Loucy (cell line): ENCODE data around the gene CYGB.
A peak's percentile ranks its signal among the peaks of the same experiment; 100 is the strongest.

ENCODE experiments used
- H2AFZ ChIP-seq: fragments of 200-600 bp; sonication (generic); 2 replicates; pipeline ENCODE4 v1.6.0; 2016; ENCODE audit warnings: antibody characterized with exemption, mild to moderate bottlenecking, low read length, moderate library complexity
- H3F3A ChIP-seq: fragments of 200-600 bp; 2 replicates; pipeline ENCODE4 v1.6.0; 2016; ENCODE audit warnings: antibody characterized with exemption, low read depth, mild to moderate bottlenecking
- H3K27me3 ChIP-seq: fragments of 200-600 bp; sonication (generic); 2 replicates; pipeline ENCODE4 v1.6.1; 2014; ENCODE audit warnings: low read length, mild to moderate bottlenecking; ENCODE audit not compliant: insufficient read depth, poor library complexity, severe bottlenecking
- H3K36me3 ChIP-seq: fragments of 200-600 bp; sonication (generic); 2 replicates; pipeline ENCODE4 v1.6.1; 2016; ENCODE audit warnings: low read length; ENCODE audit not compliant: insufficient read depth
- H3K4me1 ChIP-seq: fragments of 200-600 bp; sonication (generic); 2 replicates; pipeline ENCODE4 v1.5.1; 2014; ENCODE audit warnings: low read length, mild to moderate bottlenecking; ENCODE audit not compliant: insufficient read depth, poor library complexity, severe bottlenecking
- H3K4me2 ChIP-seq: fragments of 200-600 bp; sonication (generic); 2 replicates; pipeline ENCODE4 v1.6.0; 2014; ENCODE audit warnings: antibody characterized with exemption, low read length, low read depth, mild to moderate bottlenecking; ENCODE audit not compliant: poor library complexity, severe bottlenecking
- H3K4me3 ChIP-seq: fragments of 200-600 bp; sonication (generic); 2 replicates; pipeline ENCODE4 v1.5.1; 2014; ENCODE audit warnings: low read length, mild to moderate bottlenecking, mixed read lengths; ENCODE audit not compliant: poor library complexity, severe bottlenecking
- H3K79me2 ChIP-seq: fragments of 200-600 bp; sonication (generic); 2 replicates; pipeline ENCODE4 v1.6.1; 2014; ENCODE audit warnings: low read length; ENCODE audit not compliant: insufficient read depth
- H3K9ac ChIP-seq: fragments of 200-600 bp; sonication (generic); 2 replicates; pipeline ENCODE4 v1.6.0; 2014; ENCODE audit warnings: mild to moderate bottlenecking, low read depth, low read length, moderate library complexity; ENCODE audit not compliant: poor library complexity, severe bottlenecking
- H3K9me2 ChIP-seq: fragments of 200-600 bp; sonication (generic); replicated peaks from 2 replicates; pipeline ENCODE4 v1.6.1; 2016; ENCODE audit warnings: low read depth, low read length, mixed read lengths
- H3K9me3 ChIP-seq: fragments of 200-600 bp; sonication (generic); 2 replicates; pipeline ENCODE4 v1.6.1; 2014; ENCODE audit warnings: mild to moderate bottlenecking, antibody characterized with exemption, low read length, low read depth; ENCODE audit not compliant: insufficient read depth
- H4K20me1 ChIP-seq: fragments of 200-600 bp; sonication (generic); 2 replicates; pipeline ENCODE4 v1.6.0; 2014; ENCODE audit warnings: antibody characterized with exemption, low read length, mild to moderate bottlenecking; ENCODE audit not compliant: insufficient read depth, poor library complexity, severe bottlenecking
- CTCF ChIP-seq: fragments of 200-600 bp; sonication (generic); conservative IDR thresholded peaks from 2 replicates; pipeline ENCODE4 v1.5.1; 2014; ENCODE audit warnings: mild to moderate bottlenecking, antibody characterized with exemption, low read length
- EZH2phosphoT487 ChIP-seq: fragments of 200-600 bp; IDR thresholded peaks from 2 replicates; pipeline ENCODE4 v1.6.1; 2018; ENCODE audit warnings: antibody characterized with exemption, mild to moderate bottlenecking, moderate library complexity, borderline replicate concordance

The CYGB gene

GRCh38 chr17:76504117-76504516 is 33.4 kb downstream of the CYGB start:
- H4K20me1 ChIP-seq, result no peaks in the 10 kb centered on the region
- no peaks in the 10 kb centered on the region for H3F3A ChIP-seq
- no peak overlapping the region for H3K4me3 ChIP-seq
- no peaks in the 10 kb centered on the region for H3K36me3 ChIP-seq
- no peaks in the 10 kb centered on the region for H3K9me3 ChIP-seq
- TF ChIP-seq CTCF, result peak; percentile 45
- TF ChIP-seq EZH2phosphoT487, result no peak
- H3K9me2 ChIP-seq, result no peaks in the 10 kb centered on the region
- H3K79me2 ChIP-seq, result no peaks in the 10 kb centered on the region
- H3K27me3 ChIP-seq, result no peaks in the 10 kb centered on the region
- no peak overlapping the region for H3K4me2 ChIP-seq
- no peak overlapping the region for H3K9ac ChIP-seq
- H3K4me1 ChIP-seq, result peaks cover 35% of the 10 kb centered on the region
- H2AFZ ChIP-seq, result no peak overlapping the region

- H3K9ac ChIP-seq, result no peak overlapping the region
- H3K9me3 ChIP-seq, result no peaks in the 10 kb centered on the region
- TF ChIP-seq EZH2phosphoT487 (no peak), CTCF (no peak)
- H3K36me3 ChIP-seq, result no peaks in the 10 kb centered on the region
- peaks cover 37% of the 10 kb centered on the region for H3K4me1 ChIP-seq
- H2AFZ ChIP-seq, result no peak overlapping the region
- no peaks in the 10 kb centered on the region for H3F3A ChIP-seq
- H3K4me3 ChIP-seq, result no peak overlapping the region
- H3K4me2 ChIP-seq, result peak overlapping the region; percentile 70
- no peaks in the 10 kb centered on the region for H3K9me2 ChIP-seq
- no peaks in the 10 kb centered on the region for H3K27me3 ChIP-seq
- H4K20me1 ChIP-seq, result no peaks in the 10 kb centered on the region
- H3K79me2 ChIP-seq, result no peaks in the 10 kb centered on the region
These were observed 34.9 kb downstream of the CYGB start for GRCh38 chr17:76502341-76503211.

GRCh38 chr17:76501827-76502307 is 35.6 kb downstream of the CYGB start:
- no peaks in the 10 kb centered on the region for H4K20me1 ChIP-seq
- H3K9me2 ChIP-seq, result no peaks in the 10 kb centered on the region
- no peaks in the 10 kb centered on the region for H3K36me3 ChIP-seq
- H3K4me1 ChIP-seq, result peaks cover 35% of the 10 kb centered on the region
- H2AFZ ChIP-seq, result peak overlapping the region; percentile 11; the same call in 1 of the 2 replicates
- H3F3A ChIP-seq, result no peaks in the 10 kb centered on the region
- H3K79me2 ChIP-seq, result no peaks in the 10 kb centered on the region
- H3K4me3 ChIP-seq, result peak overlapping the region; percentile 81
- TF ChIP-seq CTCF (no peak), EZH2phosphoT487 (no peak)
- H3K4me2 ChIP-seq, result peak overlapping the region; percentile 70
- peak overlapping the region; percentile 43 for H3K9ac ChIP-seq
- no peaks in the 10 kb centered on the region for H3K27me3 ChIP-seq
- no peaks in the 10 kb centered on the region for H3K9me3 ChIP-seq
